Uterus (tissue), 2 donors: ENCODE measurements around the gene SCN7A.

Experiments used
- CTCF ChIP-seq, 4 experiments: fragments of 200-600 bp in 2 of 4; fragments of 450-650 bp in 2 of 4; sonication (generic) in 2 of 4; IDR thresholded peaks; one replicate each; pipeline ENCODE4 v1.5.1; 2016 to 2019; ENCODE audit warnings: antibody characterized with exemption in 4 of 4, mild to moderate bottlenecking in 2 of 4, moderate library complexity in 1 of 4
- POLR2A ChIP-seq, 2 donors: fragments of 450-650 bp; IDR thresholded peaks; one replicate each; pipeline ENCODE4 v1.6.1; 2016; ENCODE audit warnings: antibody characterized with exemption in 2 of 2, mild to moderate bottlenecking in 1 of 2, moderate library complexity in 1 of 2

DNA sequence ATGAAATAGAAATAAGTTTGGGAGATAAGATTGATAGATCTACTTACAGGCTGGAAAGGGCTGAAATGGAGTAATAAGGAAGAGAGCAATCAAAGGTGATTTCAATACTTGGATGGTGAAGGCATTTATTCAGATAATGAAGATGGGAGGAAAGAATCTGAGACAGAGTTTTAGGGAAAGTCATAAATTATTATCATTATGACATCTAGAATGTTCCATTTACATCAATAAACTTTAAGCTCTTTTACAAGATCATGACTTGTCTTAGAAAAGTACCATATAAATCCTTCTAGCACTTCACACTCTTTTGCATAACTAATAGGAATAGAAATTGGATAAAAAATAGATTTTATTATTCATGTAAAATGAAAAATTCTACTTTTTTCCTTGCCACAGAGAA is 120.5 kb downstream of the SCN7A start:
- TF ChIP-seq POLR2A (IDR thresholded peaks at IDR 0.05) = no peak
- TF ChIP-seq CTCF (IDR thresholded peaks at IDR 0.05) = no peak
